ENCODE results near the gene ST3GAL6.

ST3GAL6 gene

DNA sequence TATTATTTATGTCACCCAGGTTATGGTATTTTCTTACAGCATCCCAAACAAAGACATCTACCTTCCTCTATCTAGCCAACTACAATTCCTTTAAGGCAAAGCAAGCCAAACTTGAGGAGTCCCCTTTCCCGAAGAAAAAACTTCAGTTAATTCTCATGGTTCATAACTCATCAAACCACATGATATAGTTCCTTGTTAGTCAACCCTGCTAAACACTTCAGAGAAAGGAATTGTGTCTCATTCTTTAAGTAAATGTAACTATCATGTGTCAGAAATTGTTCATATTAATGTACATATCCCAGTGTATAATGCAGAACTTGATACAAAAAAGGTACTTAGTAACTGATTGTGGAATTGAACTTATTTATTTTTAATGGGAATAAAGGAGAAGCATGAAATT is 44.4 kb downstream of the ST3GAL6 start:
- Histone ChIP-seq H2AFZ (ENCODE audit: low read depth) (no peak overlapping the region), H4K20me1 (ENCODE audit: insufficient read depth) (no peaks in the 10 kb centered on the region), H3K4me1 (ENCODE audit: low read depth, poor library complexity, severe bottlenecking) (no peaks in the 10 kb centered on the region), H3K4me2 (no peak overlapping the region), H3K27ac (no peak overlapping the region), H3K9ac (no peak overlapping the region), H3K27me3 (ENCODE audit: insufficient read depth, low read depth) (no peaks in the 10 kb centered on the region), H3K36me3 (ENCODE audit: insufficient read depth) (no peaks in the 10 kb centered on the region), H3K79me2 (ENCODE audit: insufficient read depth, low read depth) (no peaks in the 10 kb centered on the region), H3K4me3 (IDR thresholded peaks at IDR 0.05; ENCODE audit: insufficient read depth, low read depth, low read length) (no peak overlapping the region)
- TF ChIP-seq, protein P1, sequence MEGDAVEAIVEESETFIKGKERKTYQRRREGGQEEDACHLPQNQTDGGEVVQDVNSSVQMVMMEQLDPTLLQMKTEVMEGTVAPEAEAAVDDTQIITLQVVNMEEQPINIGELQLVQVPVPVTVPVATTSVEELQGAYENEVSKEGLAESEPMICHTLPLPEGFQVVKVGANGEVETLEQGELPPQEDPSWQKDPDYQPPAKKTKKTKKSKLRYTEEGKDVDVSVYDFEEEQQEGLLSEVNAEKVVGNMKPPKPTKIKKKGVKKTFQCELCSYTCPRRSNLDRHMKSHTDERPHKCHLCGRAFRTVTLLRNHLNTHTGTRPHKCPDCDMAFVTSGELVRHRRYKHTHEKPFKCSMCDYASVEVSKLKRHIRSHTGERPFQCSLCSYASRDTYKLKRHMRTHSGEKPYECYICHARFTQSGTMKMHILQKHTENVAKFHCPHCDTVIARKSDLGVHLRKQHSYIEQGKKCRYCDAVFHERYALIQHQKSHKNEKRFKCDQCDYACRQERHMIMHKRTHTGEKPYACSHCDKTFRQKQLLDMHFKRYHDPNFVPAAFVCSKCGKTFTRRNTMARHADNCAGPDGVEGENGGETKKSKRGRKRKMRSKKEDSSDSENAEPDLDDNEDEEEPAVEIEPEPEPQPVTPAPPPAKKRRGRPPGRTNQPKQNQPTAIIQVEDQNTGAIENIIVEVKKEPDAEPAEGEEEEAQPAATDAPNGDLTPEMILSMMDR (conservative IDR thresholded peaks at IDR 0.05; ENCODE audit: low read depth, low read length), result no peak

GRCh38 chr3:98808071-98808470 is 44.9 kb downstream of the ST3GAL6 start:
- H3K9ac ChIP-seq, result no peak overlapping the region
- TF ChIP-seq, protein P1 (conservative IDR thresholded peaks at IDR 0.05; ENCODE audit: low read depth, low read length), result no peak
- H3K79me2 ChIP-seq (ENCODE audit: insufficient read depth, low read depth), result no peaks in the 10 kb centered on the region
- H3K4me3 ChIP-seq (IDR thresholded peaks at IDR 0.05; ENCODE audit: insufficient read depth, low read depth, low read length), result no peak overlapping the region
- H3K27me3 ChIP-seq (ENCODE audit: insufficient read depth, low read depth), result no peaks in the 10 kb centered on the region
- no peak overlapping the region for H2AFZ ChIP-seq (ENCODE audit: low read depth)
- no peaks in the 10 kb centered on the region for H3K36me3 ChIP-seq (ENCODE audit: insufficient read depth)
- H3K4me2 ChIP-seq, result no peak overlapping the region
- no peak overlapping the region for H3K27ac ChIP-seq
- no peaks in the 10 kb centered on the region for H4K20me1 ChIP-seq (ENCODE audit: insufficient read depth)
- H3K4me1 ChIP-seq (ENCODE audit: low read depth, poor library complexity, severe bottlenecking), result no peaks in the 10 kb centered on the region

- TF ChIP-seq, protein P1 (conservative IDR thresholded peaks at IDR 0.05; ENCODE audit: low read depth, low read length), result no peak
- Histone ChIP-seq H4K20me1 (ENCODE audit: insufficient read depth) (no peaks in the 10 kb centered on the region), H3K4me3 (IDR thresholded peaks at IDR 0.05; ENCODE audit: insufficient read depth, low read depth, low read length) (no peak overlapping the region), H3K79me2 (ENCODE audit: insufficient read depth, low read depth) (no peaks in the 10 kb centered on the region), H3K9ac (no peak overlapping the region), H3K36me3 (ENCODE audit: insufficient read depth) (no peaks in the 10 kb centered on the region), H2AFZ (ENCODE audit: low read depth) (no peak overlapping the region), H3K4me2 (no peak overlapping the region), H3K4me1 (ENCODE audit: low read depth, poor library complexity, severe bottlenecking) (no peaks in the 10 kb centered on the region), H3K27me3 (ENCODE audit: insufficient read depth, low read depth) (no peaks in the 10 kb centered on the region), H3K27ac (no peak overlapping the region)
Measured at GRCh38 chr3:98809557-98809956, 46.4 kb downstream of the ST3GAL6 start.

DNA sequence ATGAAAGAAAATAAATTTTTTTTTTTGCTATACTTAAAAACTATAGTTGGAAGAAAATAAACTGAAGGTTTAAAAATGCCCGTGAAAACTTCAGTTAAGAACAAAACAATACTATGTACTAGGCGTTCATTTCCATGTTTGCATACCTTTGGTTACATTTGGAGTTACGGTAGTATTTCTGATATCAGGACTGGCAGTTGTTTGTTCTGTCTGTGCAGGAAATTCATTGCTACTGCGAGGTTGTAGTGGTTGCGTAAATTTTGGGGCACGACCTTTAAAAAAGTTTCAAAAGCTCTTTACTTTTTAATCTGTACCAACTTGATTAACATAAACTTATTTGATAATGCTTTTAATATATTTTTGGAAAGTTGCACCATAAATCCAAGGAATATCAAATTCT is 47.9 kb downstream of the ST3GAL6 start:
- Histone ChIP-seq H2AFZ (ENCODE audit: low read depth) (no peak overlapping the region), H3K4me2 (no peak overlapping the region), H3K36me3 (ENCODE audit: insufficient read depth) (no peaks in the 10 kb centered on the region), H3K79me2 (ENCODE audit: insufficient read depth, low read depth) (no peaks in the 10 kb centered on the region), H4K20me1 (ENCODE audit: insufficient read depth) (no peaks in the 10 kb centered on the region), H3K27ac (no peak overlapping the region), H3K27me3 (ENCODE audit: insufficient read depth, low read depth) (no peaks in the 10 kb centered on the region), H3K4me3 (IDR thresholded peaks at IDR 0.05; ENCODE audit: insufficient read depth, low read depth, low read length) (no peak overlapping the region), H3K9ac (no peak overlapping the region), H3K4me1 (ENCODE audit: low read depth, poor library complexity, severe bottlenecking) (no peaks in the 10 kb centered on the region)
- TF ChIP-seq, protein P1 (conservative IDR thresholded peaks at IDR 0.05; ENCODE audit: low read depth, low read length), result no peak
